K562 (cell line): ENCODE measurements around the gene OTUD1. TPM values are rescaled to one million over a fixed set of nuclear protein-coding genes. Genes with fewer than 3 reads are reported as not detected.
"Not testable (repeated sequence)": the region's sequence is repeated elsewhere in the genome, so short reads cannot be mapped to it uniquely, and the experiment has no call there.

ENCODE experiments used
- ATAC-seq: fragments of 200-7000 bp; cut with Tn5 transposase; 3 replicates; pipeline ENCODE4 v1.9.1; 2020; ENCODE audit warnings: moderate library complexity
- BruUV-seq: library from RNA; stranded (reverse); fragments of 400-500 nt; replicated peaks from 2 replicates; lab custom pipeline; 2021; lab: Mats Ljungman, UMichigan
- CTCF ChIA-PET: fragments of 300-600 bp; formaldehyde crosslinking; extraction: SDS; loops from one replicate; lab custom pipeline; 2021; ENCODE audit warnings: low intra/inter-chr PET ratio; lab: Yijun Ruan, JAX
- POLR2A ChIA-PET: fragments of 300-600, 350-650 bp; sonication (Branson Sonifier 250); formaldehyde crosslinking; extraction: SDS; loops from one replicate; lab custom pipeline; 2021; ENCODE audit warnings: antibody characterized with exemption, inconsistent platforms; lab: Yijun Ruan, JAX
- DNase-seq, 4 experiments: peaks; one replicate each; pipeline versions ENCODE4 v3.0.0 to v3.0.0-alpha.2; 2011 to 2018; ENCODE audit warnings: low spot score in 3 of 4, mixed read lengths in 3 of 4; ENCODE audit errors: extremely low read depth in 1 of 4
- FAIRE-seq: peaks from 2 replicates; lab custom pipeline; 2011; peaks lifted over from hg19 to GRCh38; lab: Jason Lieb, UNC
- H2AFZ ChIP-seq: 2 replicates; pipeline ENCODE4 v1.6.0; 2011; ENCODE audit warnings: low read depth, low read length, control low read depth, inconsistent platforms
- H3K27ac ChIP-seq: fragments of 200-600 bp; 3 replicates; pipeline ENCODE4 v1.8.0; 2011; ENCODE audit warnings: low read depth, mild to moderate bottlenecking, control low read depth, inconsistent platforms, low read length, moderate library complexity, mixed read lengths; ENCODE audit errors: extremely low read depth
- H3K27me3 ChIP-seq, 2 experiments: fragments of 300-600 bp in 1 of 2; 2 replicates in 1 of 2; 3 replicates in 1 of 2; pipeline versions ENCODE4 v1.6.0 to v1.8.0; 2011; ENCODE audit warnings: inconsistent platforms in 2 of 2, low read length in 2 of 2, mild to moderate bottlenecking in 1 of 2, mixed read lengths in 1 of 2, moderate library complexity in 1 of 2; ENCODE audit not compliant: control insufficient read depth in 2 of 2, insufficient read depth in 2 of 2
- H3K36me3 ChIP-seq: fragments of 300-600 bp; 3 replicates; pipeline ENCODE4 v1.8.0; 2011; ENCODE audit warnings: mild to moderate bottlenecking, low read length, inconsistent platforms; ENCODE audit not compliant: control insufficient read depth, insufficient read depth
- H3K4me1 ChIP-seq, 2 experiments: fragments of 200-600 bp in 1 of 2; replicated peaks in 1 of 2; 2 replicates in 1 of 2; 3 replicates in 1 of 2; pipeline versions ENCODE4 v1.5.1 to v1.8.0; 2011; ENCODE audit warnings: inconsistent platforms in 2 of 2, low read length in 2 of 2, mild to moderate bottlenecking in 1 of 2, mixed read lengths in 1 of 2, moderate library complexity in 1 of 2; ENCODE audit not compliant: control insufficient read depth in 2 of 2, insufficient read depth in 2 of 2
- H3K4me2 ChIP-seq: 2 replicates; pipeline ENCODE4 v1.6.1; 2011; ENCODE audit warnings: low read length, control low read depth, inconsistent platforms, mixed read lengths; ENCODE audit not compliant: insufficient read depth
- H3K4me3 ChIP-seq: fragments of 200-600 bp; sonication (generic), shearing (Covaris generic); 2 replicates; pipeline ENCODE4 v1.5.1; 2016; ENCODE audit warnings: control low read depth, inconsistent platforms
- H3K79me2 ChIP-seq: fragments of 200-600 bp; 3 replicates; pipeline ENCODE4 v1.8.0; 2011; ENCODE audit warnings: low read length, inconsistent platforms; ENCODE audit not compliant: control insufficient read depth, insufficient read depth
- H3K9ac ChIP-seq, 2 experiments: 2 replicates each; pipeline versions ENCODE4 v1.6.0 to v1.6.1; 2011; ENCODE audit warnings: low read depth in 2 of 2, low read length in 2 of 2, control low read depth in 1 of 2, inconsistent platforms in 1 of 2, mild to moderate bottlenecking in 1 of 2, mixed read lengths in 1 of 2; ENCODE audit not compliant: insufficient read depth in 1 of 2
- H3K9me1 ChIP-seq: one replicate; pipeline ENCODE4 v1.6.0; 2011; ENCODE audit warnings: inconsistent platforms, mild to moderate bottlenecking, low read length, moderate library complexity; ENCODE audit not compliant: control insufficient read depth, insufficient read depth
- H3K9me3 ChIP-seq: replicated peaks from 2 replicates; pipeline ENCODE4 v1.5.1; 2011; ENCODE audit warnings: low read depth, low read length, inconsistent platforms; ENCODE audit not compliant: control insufficient read depth, insufficient read depth
- H4K20me1 ChIP-seq: replicated peaks from 2 replicates; pipeline ENCODE4 v1.6.1; 2011; ENCODE audit warnings: low read length, inconsistent platforms, mixed read lengths; ENCODE audit not compliant: control insufficient read depth, insufficient read depth
- DACH1 ChIP-seq: fragments of 450-650 bp; IDR thresholded peaks from 2 replicates; pipeline ENCODE4 v1.6.1; 2018; ENCODE audit not compliant: partially characterized antibody
- NFIC ChIP-seq: fragments of 450-650 bp; IDR thresholded peaks from 2 replicates; pipeline ENCODE4 v1.6.1; 2017; ENCODE audit warnings: mild to moderate bottlenecking, inconsistent platforms
- NR2C1 ChIP-seq, 2 experiments: fragments of 450-650 bp; IDR thresholded peaks; 2 replicates each; pipeline ENCODE4 v1.6.1; 2017; ENCODE audit warnings: mild to moderate bottlenecking in 2 of 2, antibody characterized with exemption in 1 of 2, inconsistent platforms in 1 of 2, missing compliant biosample characterization in 1 of 2, missing genetic modification characterization in 1 of 2
- NR2C2 ChIP-seq, 2 experiments: fragments of 200-800 bp in 1 of 2; sonication (Bioruptor generic) in 1 of 2; sonication (generic) in 1 of 2; formaldehyde crosslinking in 1 of 2; IDR thresholded peaks; 2 replicates each; pipeline versions ENCODE4 v1.6.1 to v1.8.0; 2016 to 2022; ENCODE audit warnings: mild to moderate bottlenecking in 1 of 2, missing compliant biosample characterization in 1 of 2, missing genetic modification characterization in 1 of 2, missing genetic modification reagents in 1 of 2
- WGBS: fragments of 100-300 bp; shearing (Covaris generic); methylation state at CpG from one replicate; pipeline ENCODE4 v1.1.6; 2016; ENCODE audit warnings: low coverage, mixed read lengths; ENCODE audit not compliant: insufficient coverage; ENCODE audit errors: missing lambda C conversion rate; 5-methylcytosine and 5-hydroxymethylcytosine counted together
- in situ Hi-C: fragments of 300-500 bp; cut with MboI; formaldehyde crosslinking; loops from 4 replicates; pipeline ENCODE4 v1.15.0; 2018; ENCODE audit warnings: inconsistent platforms, mixed read lengths
- intact Hi-C: fragments of 100-400 bp; cut with micrococcal nuclease; formaldehyde crosslinking; loops from 2 replicates; pipeline ENCODE4 v1.14.2; 2022
- polyA plus RNA-seq, 8 experiments: library from polyadenylated mRNA; depleted of rRNA in 4 of 8; stranded (reverse) in 5 of 8; unstranded in 3 of 8; fragments of >200 nt; fragmentation: Nextera tagmentation in 2 of 8; fragmentation: Illumina TruSeq in 1 of 8; extraction: Ambion mirVana in 2 of 8; extraction: Trizol in 1 of 8; gene quantifications; 2 replicates each; pipeline versions ENCODE4 v1.2.1 to v1.2.3, GENCODE V29; 2011 to 2014; ENCODE audit warnings: inconsistent platforms in 1 of 8, missing spikeins in 1 of 8
- total RNA-seq, 7 experiments: library from RNA; depleted of rRNA in 6 of 7; stranded (reverse); fragments of >200 nt in 6 of 7; fragmentation: Illumina TruSeq in 2 of 7; extraction: Trizol in 2 of 7; gene quantifications; 2 replicates each; pipeline versions ENCODE4 v1.2.1 to v1.2.3, GENCODE V29; 2011 to 2021; ENCODE audit warnings: low replicate concordance in 1 of 7

OTUD1 gene
- total and polyA plus RNA-seq, 9 of the 15 experiments (the other 6 are each of a cell fraction or from before 2014, with no cell fraction given): 0.29 to 2.0 (median 0.49) TPM

DNA sequence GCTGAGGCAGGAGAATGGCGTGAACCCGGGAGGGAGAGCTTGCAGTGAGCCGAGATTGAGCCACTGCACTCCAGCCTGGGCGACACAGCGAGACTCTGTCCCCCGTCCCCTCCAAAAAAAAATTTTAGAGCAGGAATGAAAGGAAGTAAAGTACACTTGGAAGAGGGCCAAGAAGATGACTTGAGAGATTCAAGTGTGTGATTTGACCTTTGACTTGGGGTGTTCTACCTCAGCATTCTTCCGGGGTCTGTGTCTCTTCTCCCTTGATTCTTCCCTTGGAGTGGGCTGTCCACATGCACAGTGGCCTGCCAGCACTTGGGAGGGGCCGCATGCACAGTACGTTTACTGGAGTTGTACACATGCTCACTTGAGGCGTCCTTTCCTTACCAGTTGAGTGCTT, 48.5 kb upstream of the OTUD1 start:
- H3K4me1 ChIP-seq; H3K27me3 ChIP-seq; intact Hi-C loops; CTCF ChIA-PET; in situ Hi-C loops; H3K79me2 ChIP-seq; ATAC-seq; H2AFZ ChIP-seq; H3K4me2 ChIP-seq; H3K27ac ChIP-seq; BruUV-seq; POLR2A ChIA-PET; DNase-seq; H4K20me1 ChIP-seq; H3K9me1 ChIP-seq; H3K9me3 ChIP-seq; H3K4me3 ChIP-seq; FAIRE-seq; H3K36me3 ChIP-seq; H3K9ac ChIP-seq; TF ChIP-seq NR2C1 (IDR thresholded peaks at IDR 0.05); NR2C2 (CRISPR knock-in tag; IDR thresholded peaks at IDR 0.05): not testable (repeated sequence)
- TF ChIP-seq NR2C1 (tag; IDR thresholded peaks at IDR 0.05): peak; percentile 47; the same call in 1 of the 2 replicates
- TF ChIP-seq NFIC: peak; percentile 66
- peak; percentile 60 for TF ChIP-seq NR2C2 (tag; IDR thresholded peaks at IDR 0.05)
- 8% methylated on average over 10 of the region's 10 CpGs for WGBS

DNA sequence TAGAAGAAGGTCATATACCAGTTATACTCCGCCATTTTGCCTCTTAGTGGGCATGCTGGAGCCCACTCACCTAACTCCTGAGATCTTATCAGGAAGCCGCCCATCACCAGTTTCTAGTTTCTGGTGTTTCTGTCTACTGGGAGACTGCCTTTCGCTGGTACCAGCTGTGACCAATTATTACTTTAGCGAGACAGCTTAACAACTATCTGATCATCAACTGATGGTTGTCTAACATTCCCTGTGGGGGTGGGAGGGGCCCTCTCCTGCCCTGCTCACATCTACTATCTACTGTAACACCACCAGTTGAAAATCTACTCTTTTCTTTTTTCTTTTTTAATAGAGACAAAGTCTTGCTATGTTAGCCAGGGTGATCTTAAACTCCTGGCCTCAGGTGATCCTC, 48.1 kb upstream of the OTUD1 start:
- no peak overlapping the region for H3K27ac ChIP-seq
- ChIA-PET CTCF (no interaction called here), POLR2A (no interaction called here)
- H2AFZ ChIP-seq: no peak overlapping the region
- H3K4me2 ChIP-seq: no peak overlapping the region
- H3K4me1 ChIP-seq: no peaks in the 10 kb centered on the region
- BruUV-seq: no TSS peak
- DNase-seq (no peak), FAIRE-seq (no peak), ATAC-seq (no peak)
- no peaks in the 10 kb centered on the region for H4K20me1 ChIP-seq
- H3K36me3 ChIP-seq: no peaks in the 10 kb centered on the region
- no peaks in the 10 kb centered on the region for H3K79me2 ChIP-seq
- H3K9me3 ChIP-seq: no peaks in the 10 kb centered on the region
- no peaks in the 10 kb centered on the region for H3K27me3 ChIP-seq
- no peaks in the 10 kb centered on the region for H3K9me1 ChIP-seq
- H3K9ac ChIP-seq: no peak overlapping the region
- intact Hi-C loops: no loop called here
- TF ChIP-seq DACH1: no peak
- TF ChIP-seq NR2C2 (CRISPR knock-in tag; IDR thresholded peaks at IDR 0.05): no peak
- peak; percentile 42; the same call in 1 of the 2 replicates for TF ChIP-seq NR2C2 (tag; IDR thresholded peaks at IDR 0.05)
- 0% methylated on average over 3 of the region's 4 CpGs for WGBS
- in situ Hi-C loops: no loop called here
- H3K4me3 ChIP-seq: no peak overlapping the region
